ENCODE measurements around the gene FBXW5.

DNA sequence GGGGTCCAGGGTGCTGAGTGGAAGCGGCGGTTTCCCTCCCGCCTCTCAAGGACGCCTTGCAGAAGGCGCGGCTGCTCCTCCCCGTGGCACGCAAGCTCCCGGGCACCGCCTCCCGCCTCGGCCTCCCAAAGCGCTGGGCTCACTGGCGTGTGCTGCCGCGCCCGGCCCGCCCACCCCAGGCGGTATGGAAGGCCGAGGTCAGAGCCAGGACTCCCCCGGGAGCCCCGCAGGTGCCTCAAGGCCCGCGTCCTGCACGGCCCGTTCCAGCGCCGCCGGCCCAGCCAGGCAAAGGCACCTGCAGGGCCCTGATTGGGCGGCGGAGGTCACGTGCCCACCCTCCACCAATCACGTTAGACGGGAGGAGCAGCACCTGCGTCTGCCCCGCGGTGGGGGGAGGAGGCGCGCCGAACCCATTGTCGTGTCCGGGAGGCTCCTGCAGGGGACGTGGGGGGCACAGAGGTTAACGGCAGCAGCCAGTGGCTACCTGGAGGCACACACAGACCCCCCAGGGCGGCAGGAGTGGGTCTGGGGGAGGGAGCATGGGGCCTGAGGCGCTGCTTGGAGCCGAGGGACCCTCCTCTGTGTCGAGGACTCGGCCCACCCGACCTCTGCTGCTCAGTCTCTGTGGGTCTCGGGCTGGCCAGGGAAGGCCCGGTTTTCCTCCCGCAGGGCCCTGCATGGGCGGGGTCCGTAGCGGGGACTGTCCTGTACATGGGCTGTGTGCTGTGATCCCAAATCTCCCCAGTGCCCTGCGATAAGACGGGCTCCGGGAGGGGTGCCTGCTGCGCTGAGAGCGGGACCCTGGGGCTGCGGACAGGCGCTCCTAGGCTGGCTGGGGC, 5.5 kb upstream of the FBXW5 start:
- no peak for TF ChIP-seq HCFC1 (IDR thresholded peaks at IDR 0.05; ENCODE audit: low read depth, low read length)
- peak; percentile 95 for TF ChIP-seq FOS (IDR thresholded peaks at IDR 0.05; ENCODE audit: extremely low read depth, insufficient read length)
- TF ChIP-seq ZBTB33 (CRISPR knock-in tag; IDR thresholded peaks at IDR 0.05) = no peak; the same call in 1 of the 2 replicates
- no peak for TF ChIP-seq ADNP (tag; IDR thresholded peaks at IDR 0.05)

Data from K562 (cell line).